Brain microvascular endothelial cell (primary cell): ENCODE data around the gene RNPEPL1.

Experiments
- DNase-seq: peaks from one replicate; pipeline ENCODE4 v3.0.0-alpha.2; 2020
- H3K27ac ChIP-seq: fragments of 250-450 bp; sonication (Bioruptor Pico); 2 replicates; pipeline ENCODE4 v1.5.1; 2020; ENCODE audit warnings: mild to moderate bottlenecking, moderate library complexity
- H3K27me3 ChIP-seq: fragments of 250-450 bp; sonication (Bioruptor Pico); replicated peaks from 2 replicates; pipeline ENCODE4 v1.5.1; 2020; ENCODE audit warnings: mild to moderate bottlenecking
- H3K36me3 ChIP-seq: fragments of 250-450 bp; sonication (Bioruptor Pico); replicated peaks from 2 replicates; pipeline ENCODE4 v1.5.1; 2020; ENCODE audit warnings: mild to moderate bottlenecking
- H3K4me3 ChIP-seq: 2 replicates; pipeline ENCODE4 v1.5.1; 2011; ENCODE audit warnings: low read depth, mild to moderate bottlenecking, control low read depth, low read length, moderate library complexity
- in situ Hi-C: cut with HindIII; loops from 2 replicates; pipeline ENCODE4 v1.10.0; 2017; ENCODE audit warnings: low sequenced_read_pairs, low pct_ligation_motif_present
- TF ChIP-seq, protein P1 (sequence below): IDR thresholded peaks from 2 replicates; pipeline ENCODE4 v1.5.1; 2011; ENCODE audit warnings: low read depth, mild to moderate bottlenecking, moderate library complexity, low read length, control low read depth, inconsistent platforms; ENCODE audit errors: missing control alignments

The RNPEPL1 gene

DNA sequence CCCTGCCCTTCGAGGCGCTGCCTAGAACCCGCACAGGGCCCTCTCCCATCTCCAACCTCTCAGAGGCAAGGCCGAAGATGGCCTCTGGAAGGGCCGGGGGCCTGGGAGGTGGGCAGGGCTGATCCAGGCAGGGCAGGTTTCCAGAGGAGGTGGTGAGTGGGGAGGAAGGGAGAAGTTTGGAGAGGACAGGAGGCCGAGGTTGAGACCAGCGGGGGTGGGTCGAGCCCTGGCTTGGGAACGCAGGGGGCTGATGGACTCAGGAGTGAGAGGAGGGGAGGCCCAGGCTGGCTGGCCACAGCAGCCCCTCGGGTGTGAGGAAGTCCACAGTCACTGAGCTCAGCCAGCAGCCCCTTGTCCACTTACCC is 28.8 kb downstream of the RNPEPL1 start:
- TF ChIP-seq, protein P1, sequence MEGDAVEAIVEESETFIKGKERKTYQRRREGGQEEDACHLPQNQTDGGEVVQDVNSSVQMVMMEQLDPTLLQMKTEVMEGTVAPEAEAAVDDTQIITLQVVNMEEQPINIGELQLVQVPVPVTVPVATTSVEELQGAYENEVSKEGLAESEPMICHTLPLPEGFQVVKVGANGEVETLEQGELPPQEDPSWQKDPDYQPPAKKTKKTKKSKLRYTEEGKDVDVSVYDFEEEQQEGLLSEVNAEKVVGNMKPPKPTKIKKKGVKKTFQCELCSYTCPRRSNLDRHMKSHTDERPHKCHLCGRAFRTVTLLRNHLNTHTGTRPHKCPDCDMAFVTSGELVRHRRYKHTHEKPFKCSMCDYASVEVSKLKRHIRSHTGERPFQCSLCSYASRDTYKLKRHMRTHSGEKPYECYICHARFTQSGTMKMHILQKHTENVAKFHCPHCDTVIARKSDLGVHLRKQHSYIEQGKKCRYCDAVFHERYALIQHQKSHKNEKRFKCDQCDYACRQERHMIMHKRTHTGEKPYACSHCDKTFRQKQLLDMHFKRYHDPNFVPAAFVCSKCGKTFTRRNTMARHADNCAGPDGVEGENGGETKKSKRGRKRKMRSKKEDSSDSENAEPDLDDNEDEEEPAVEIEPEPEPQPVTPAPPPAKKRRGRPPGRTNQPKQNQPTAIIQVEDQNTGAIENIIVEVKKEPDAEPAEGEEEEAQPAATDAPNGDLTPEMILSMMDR, result no peak
- Histone ChIP-seq H3K27ac (no peak overlapping the region), H3K27me3 (no peaks in the 10 kb centered on the region), H3K4me3 (no peak overlapping the region), H3K36me3 (peaks cover 9% of the 10 kb centered on the region)
- no peak for DNase-seq
- in situ Hi-C loops, result no loop called here

DNA sequence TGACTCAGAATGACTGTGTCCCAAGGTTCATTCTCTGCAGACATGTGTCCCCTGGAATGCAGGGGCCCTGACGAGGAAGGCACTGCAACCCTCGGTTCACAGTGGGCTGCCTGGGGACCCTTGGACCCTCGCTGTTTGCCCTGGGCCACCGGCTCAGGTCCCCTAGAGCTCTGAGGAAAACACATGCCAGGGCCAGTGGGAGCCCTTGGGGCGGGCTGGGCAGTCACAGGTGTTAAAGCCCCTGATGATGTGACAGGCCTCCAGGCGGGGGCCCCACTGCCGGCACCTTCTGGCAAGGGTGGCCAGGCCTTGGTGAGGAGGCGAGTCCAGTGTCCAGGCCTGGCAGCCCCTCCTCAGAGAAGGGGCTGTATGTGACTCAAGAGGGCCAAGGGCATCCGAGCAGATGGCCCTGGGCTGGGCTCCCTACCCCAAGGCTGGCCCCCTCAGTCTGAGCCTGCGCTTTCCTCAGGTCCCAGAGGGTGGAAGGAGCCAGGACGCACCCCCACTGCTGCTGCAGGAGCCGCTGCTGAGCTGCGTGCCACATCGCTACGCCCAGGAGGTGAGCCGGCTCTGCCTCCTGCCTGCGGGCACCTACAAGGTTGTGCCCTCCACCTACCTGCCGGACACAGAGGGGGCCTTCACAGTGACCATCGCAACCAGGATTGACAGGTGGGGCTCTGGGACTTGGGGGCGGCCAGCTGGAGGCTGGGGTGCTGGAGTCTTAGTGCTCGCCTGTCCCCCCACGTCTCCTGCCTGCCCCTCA is 29.3 kb downstream of the RNPEPL1 start:
- TF ChIP-seq, protein P1, result no peak
- DNase-seq, result no peak

DNA sequence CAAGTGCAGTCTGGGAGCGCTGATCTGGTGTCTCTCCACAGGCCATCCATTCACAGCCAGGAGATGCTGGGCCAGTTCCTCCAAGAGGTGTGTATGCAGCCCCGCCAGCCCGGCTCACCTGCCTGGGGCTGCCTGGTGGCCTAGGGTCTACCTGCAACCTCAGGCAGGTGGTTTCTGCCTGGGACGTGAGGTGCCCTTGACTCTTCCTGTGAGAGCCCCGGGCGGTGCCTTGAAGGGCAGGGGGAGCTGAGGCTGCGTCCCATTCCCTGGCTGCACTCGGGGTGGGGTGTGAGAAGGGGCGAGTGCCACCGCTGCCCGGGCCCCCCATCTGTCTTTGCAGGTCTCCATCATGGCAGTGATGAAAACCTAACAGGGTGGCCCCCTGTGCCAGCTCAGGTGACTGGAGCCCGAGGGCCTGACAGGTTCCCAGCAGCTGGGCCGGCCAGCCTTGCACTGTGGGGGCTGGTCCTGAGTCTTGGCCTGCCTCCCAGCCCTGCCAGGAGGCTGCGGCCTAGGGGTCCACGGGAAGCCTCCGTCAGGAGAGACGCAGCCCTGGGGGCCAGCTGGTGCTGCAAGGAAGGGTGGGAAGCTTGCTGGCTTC is 30.1 kb downstream of the RNPEPL1 start:
- Histone ChIP-seq H3K36me3 (peaks cover 9% of the 10 kb centered on the region), H3K4me3 (no peak overlapping the region), H3K27ac (no peak overlapping the region), H3K27me3 (no peaks in the 10 kb centered on the region)
- no peak for DNase-seq
- TF ChIP-seq, protein P1, result no peak
- in situ Hi-C loops, result no loop called here

More for the DNA sequence above, 29.3 kb downstream of the RNPEPL1 start:
- no peaks in the 10 kb centered on the region for H3K27me3 ChIP-seq
- no peak overlapping the region for H3K4me3 ChIP-seq
- H3K36me3 ChIP-seq, result peaks cover 9% of the 10 kb centered on the region
- H3K27ac ChIP-seq, result no peak overlapping the region
- in situ Hi-C loops, result no loop called here

DNA sequence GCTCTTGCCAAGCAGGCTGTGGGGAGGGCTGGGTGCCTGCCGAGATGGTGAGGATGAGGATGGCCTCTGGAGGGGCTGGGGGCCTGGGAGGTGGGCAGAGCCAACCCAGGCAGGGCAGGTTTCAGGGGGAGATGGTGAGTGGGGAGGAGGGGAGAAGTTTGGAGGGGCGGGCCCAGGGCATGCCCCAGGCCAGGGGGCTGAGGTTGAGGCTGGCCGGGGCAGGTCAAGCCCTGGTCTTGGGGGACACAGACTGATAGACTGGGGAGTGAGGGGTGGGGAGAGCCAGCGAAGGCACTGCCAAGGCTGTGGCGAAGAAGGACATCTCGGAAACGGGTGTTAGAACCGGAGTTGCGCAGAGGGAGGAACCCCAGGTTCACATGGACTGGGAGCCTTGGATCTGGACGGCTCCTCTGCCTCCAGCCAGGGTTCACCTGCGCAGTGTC is 30.9 kb downstream of the RNPEPL1 start:
- Histone ChIP-seq H3K36me3 (peaks cover 9% of the 10 kb centered on the region), H3K27ac (no peak overlapping the region), H3K4me3 (no peak overlapping the region), H3K27me3 (no peaks in the 10 kb centered on the region)
- no peak for DNase-seq
- TF ChIP-seq, protein P1, result no peak
- in situ Hi-C loops, result no loop called here

DNA sequence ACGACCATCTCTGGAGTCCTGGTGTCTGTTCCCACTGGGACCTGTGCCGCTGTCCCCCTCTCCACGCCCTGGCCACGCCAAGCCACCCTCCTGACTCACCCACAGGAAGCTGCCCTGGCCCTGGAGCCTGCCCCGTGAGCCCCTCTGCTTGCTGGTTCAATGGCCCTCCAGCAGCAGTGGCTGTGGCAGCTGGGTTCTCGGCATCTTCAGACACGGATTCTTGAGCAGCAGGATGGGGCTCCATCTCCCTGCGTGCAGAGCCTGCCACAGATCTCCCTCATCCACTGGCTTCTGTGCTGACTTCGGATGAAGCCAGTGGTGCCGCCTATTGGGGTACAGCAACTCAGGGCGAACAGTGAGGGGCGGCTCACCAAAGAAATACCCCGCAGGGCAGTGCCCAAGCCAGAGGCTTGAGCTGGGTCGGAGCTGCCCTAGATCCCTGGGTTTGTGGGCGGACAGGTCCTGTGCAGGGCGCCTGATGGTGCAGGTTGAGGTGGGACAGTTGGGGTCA is 32.2 kb downstream of the RNPEPL1 start:
- no peak overlapping the region for H3K4me3 ChIP-seq
- no peaks in the 10 kb centered on the region for H3K27me3 ChIP-seq
- in situ Hi-C loops, result no loop called here
- peaks cover 9% of the 10 kb centered on the region for H3K36me3 ChIP-seq
- H3K27ac ChIP-seq, result no peak overlapping the region
- TF ChIP-seq, protein P1, result no peak
- DNase-seq, result no peak
